Brain microvascular endothelial cell (primary cell): Measurements from ENCODE around the gene CSPG4.
"Not testable (repeated sequence)": the region's sequence is repeated elsewhere in the genome, so short reads cannot be mapped to it uniquely, and the experiment has no call there.

Experiments used
- DNase-seq: peaks from one replicate; pipeline ENCODE4 v3.0.0-alpha.2; 2020
- H3K27ac ChIP-seq: fragments of 250-450 bp; sonication (Bioruptor Pico); 2 replicates; pipeline ENCODE4 v1.5.1; 2020; ENCODE audit warnings: mild to moderate bottlenecking, moderate library complexity
- H3K27me3 ChIP-seq: fragments of 250-450 bp; sonication (Bioruptor Pico); replicated peaks from 2 replicates; pipeline ENCODE4 v1.5.1; 2020; ENCODE audit warnings: mild to moderate bottlenecking
- H3K36me3 ChIP-seq: fragments of 250-450 bp; sonication (Bioruptor Pico); replicated peaks from 2 replicates; pipeline ENCODE4 v1.5.1; 2020; ENCODE audit warnings: mild to moderate bottlenecking
- H3K4me3 ChIP-seq: 2 replicates; pipeline ENCODE4 v1.5.1; 2011; ENCODE audit warnings: low read depth, mild to moderate bottlenecking, control low read depth, low read length, moderate library complexity
- CTCF ChIP-seq: IDR thresholded peaks from 2 replicates; pipeline ENCODE4 v1.5.1; 2011; ENCODE audit warnings: low read depth, mild to moderate bottlenecking, moderate library complexity, low read length, control low read depth, inconsistent platforms; ENCODE audit errors: missing control alignments
- in situ Hi-C: cut with HindIII; loops from 2 replicates; pipeline ENCODE4 v1.10.0; 2017; ENCODE audit warnings: low sequenced_read_pairs, low pct_ligation_motif_present

The CSPG4 gene

GRCh38 chr15:75682181-75683135, 30.2 kb downstream of the CSPG4 start:
- H3K27ac ChIP-seq, result no peak overlapping the region
- TF ChIP-seq CTCF, result no peak
- H3K36me3 ChIP-seq, result peaks cover 28% of the 10 kb centered on the region
- H3K4me3 ChIP-seq, result no peak overlapping the region
- H3K27me3 ChIP-seq, result no peaks in the 10 kb centered on the region
- in situ Hi-C loops, result no loop called here
- DNase-seq, result no peak

GRCh38 chr15:75680007-75680789, 32.5 kb downstream of the CSPG4 start:
- no peak overlapping the region for H3K27ac ChIP-seq

GRCh38 chr15:75678324-75678690, 34.3 kb downstream of the CSPG4 start:
- H3K36me3 ChIP-seq, result peaks cover 22% of the 10 kb centered on the region
- H3K27ac ChIP-seq, H3K27me3 ChIP-seq, in situ Hi-C loops, DNase-seq, H3K4me3 ChIP-seq: not testable (repeated sequence)

More at GRCh38 chr15:75680007-75680789, 32.5 kb downstream of the CSPG4 start:
- H3K27me3 ChIP-seq, result no peaks in the 10 kb centered on the region
- H3K36me3 ChIP-seq, result peaks cover 34% of the 10 kb centered on the region
- in situ Hi-C loops, result no loop called here
- DNase-seq, result no peak
- no peak overlapping the region for H3K4me3 ChIP-seq
- no peak for TF ChIP-seq CTCF

GRCh38 chr15:75677465-75678323, 35.0 kb downstream of the CSPG4 start:
- in situ Hi-C loops, result no loop called here
- no peak overlapping the region for H3K27ac ChIP-seq
- TF ChIP-seq CTCF, result no peak
- no peak overlapping the region for H3K4me3 ChIP-seq
- H3K36me3 ChIP-seq, result peaks cover 22% of the 10 kb centered on the region
- no peaks in the 10 kb centered on the region for H3K27me3 ChIP-seq
- DNase-seq, result no peak

GRCh38 chr15:75676688-75677464, 35.8 kb downstream of the CSPG4 start:
- H3K4me3 ChIP-seq, result no peak overlapping the region
- in situ Hi-C loops, result no loop called here
- H3K27ac ChIP-seq, result no peak overlapping the region
- H3K36me3 ChIP-seq, result peaks cover 16% of the 10 kb centered on the region
- no peak for DNase-seq
- no peaks in the 10 kb centered on the region for H3K27me3 ChIP-seq
- TF ChIP-seq CTCF, result no peak
